GM23338 (cell line): ENCODE results near the gene MIDN. TPM values are rescaled to one million over a fixed set of nuclear protein-coding genes. Genes with fewer than 3 reads are reported as not detected.

Experiments used
- ATAC-seq: fragments of 200-7000 bp; cut with Tn5 transposase; 3 replicates; pipeline ENCODE4 v1.9.1; 2020
- DNase-seq: peaks from one replicate; pipeline ENCODE4 v3.0.0-alpha.2; 2015; ENCODE audit warnings: low spot score
- H2AFZ ChIP-seq: fragments of 200-600 bp; sonication (generic); 2 replicates; pipeline ENCODE4 v1.8.0; 2016; ENCODE audit warnings: antibody characterized with exemption, mild to moderate bottlenecking, moderate library complexity
- H3F3A ChIP-seq: fragments of 200-600 bp; sonication (generic); replicated peaks from 2 replicates; pipeline ENCODE4 v1.8.0; 2017; ENCODE audit warnings: antibody characterized with exemption, mixed run types, low read depth
- H3K27ac ChIP-seq: fragments of 200-600 bp; sonication (generic); 2 replicates; pipeline ENCODE4 v1.6.1; 2016; ENCODE audit warnings: low read depth
- H3K27me3 ChIP-seq: fragments of 200-600 bp; sonication (generic); 2 replicates; pipeline ENCODE4 v1.8.0; 2016; ENCODE audit warnings: mild to moderate bottlenecking, mixed run types, moderate library complexity; ENCODE audit not compliant: insufficient read depth
- H3K36me3 ChIP-seq: fragments of 200-600 bp; sonication (generic); 2 replicates; pipeline ENCODE4 v1.8.0; 2016; ENCODE audit warnings: mild to moderate bottlenecking; ENCODE audit not compliant: insufficient read depth
- H3K4me1 ChIP-seq: fragments of 200-600 bp; sonication (generic); 2 replicates; pipeline ENCODE4 v1.8.0; 2016; ENCODE audit warnings: mild to moderate bottlenecking, moderate library complexity; ENCODE audit not compliant: insufficient read depth
- H3K4me2 ChIP-seq: fragments of 200-600 bp; sonication (generic); 2 replicates; pipeline ENCODE4 v1.7.1; 2017; ENCODE audit warnings: mixed run types
- H3K4me3 ChIP-seq: fragments of 200-600 bp; sonication (generic); 2 replicates; pipeline ENCODE4 v1.6.1; 2016; ENCODE audit warnings: mixed run types
- H3K79me2 ChIP-seq: fragments of 200-600 bp; sonication (generic); replicated peaks from 2 replicates; pipeline ENCODE4 v1.8.0; 2017; ENCODE audit warnings: mild to moderate bottlenecking; ENCODE audit not compliant: insufficient read depth
- H3K9me2 ChIP-seq: fragments of 200-600 bp; sonication (generic); 2 replicates; pipeline ENCODE4 v1.8.0; 2017; ENCODE audit not compliant: insufficient read depth
- H4K20me1 ChIP-seq: fragments of 200-600 bp; sonication (generic); replicated peaks from 2 replicates; pipeline ENCODE4 v1.8.0; 2017; ENCODE audit warnings: mild to moderate bottlenecking; ENCODE audit not compliant: insufficient read depth
- H3K27ac Mint-ChIP-seq: 2 replicates; pipeline ENCODE4 v1.8.0; 2020; ENCODE audit warnings: inconsistent platforms, mild to moderate bottlenecking, moderate library complexity, mixed read lengths
- H3K27me3 Mint-ChIP-seq: 3 replicates; pipeline ENCODE4 v1.8.0; 2022; ENCODE audit warnings: low read depth, mild to moderate bottlenecking, moderate library complexity, mixed read lengths, inconsistent platforms; ENCODE audit not compliant: insufficient read depth, poor library complexity
- H3K36me3 Mint-ChIP-seq: 3 replicates; pipeline ENCODE4 v1.8.0; 2021; ENCODE audit warnings: low read depth, mild to moderate bottlenecking, inconsistent platforms, moderate library complexity, mixed read lengths
- H3K4me1 Mint-ChIP-seq: 3 replicates; pipeline ENCODE4 v1.8.0; 2020; ENCODE audit warnings: mild to moderate bottlenecking, inconsistent platforms, mixed read lengths
- H3K4me3 Mint-ChIP-seq: 3 replicates; pipeline ENCODE4 v1.8.0; 2021; ENCODE audit warnings: moderate library complexity, mild to moderate bottlenecking, inconsistent platforms, mixed read lengths
- H3K9me3 Mint-ChIP-seq: 3 replicates; pipeline ENCODE4 v1.8.0; 2020; ENCODE audit warnings: moderate library complexity, mild to moderate bottlenecking, inconsistent platforms, mixed read lengths
- CREB1 ChIP-seq: fragments of 250-450 bp; sonication (Bioruptor Pico); IDR thresholded peaks from 2 replicates; pipeline ENCODE4 v1.5.0; 2020; ENCODE audit warnings: low read depth, mild to moderate bottlenecking, moderate library complexity
- CTCF ChIP-seq, 2 experiments: fragments of 200-600 bp in 1 of 2; sonication (generic) in 1 of 2; conservative IDR thresholded peaks; 2 replicates each; pipeline versions ENCODE4 v1.5.1 to v1.6.1; 2016 to 2017; ENCODE audit warnings: antibody characterized with exemption in 2 of 2, low read depth in 2 of 2, mild to moderate bottlenecking in 2 of 2, moderate library complexity in 1 of 2
- ETS1 ChIP-seq: IDR thresholded peaks from 2 replicates; pipeline ENCODE4 v1.6.1; 2016; ENCODE audit warnings: antibody characterized with exemption
- EZH2 ChIP-seq: fragments of 200-600 bp; sonication (generic); IDR thresholded peaks from one replicate; pipeline ENCODE4 v1.8.0; 2017; ENCODE audit warnings: antibody characterized with exemption, mild to moderate bottlenecking, low read depth; ENCODE audit not compliant: unreplicated experiment
- EZH2phosphoT487 ChIP-seq: fragments of 200-600 bp; sonication (generic); IDR thresholded peaks from one replicate; pipeline ENCODE4 v1.8.1; 2018; ENCODE audit warnings: antibody characterized with exemption; ENCODE audit not compliant: unreplicated experiment
- JUNB ChIP-seq: IDR thresholded peaks from one replicate; pipeline ENCODE4 v1.6.1; 2016; ENCODE audit warnings: antibody characterized with exemption; ENCODE audit not compliant: unreplicated experiment
- NANOG ChIP-seq: IDR thresholded peaks from 2 replicates; pipeline ENCODE4 v1.6.1; 2016; ENCODE audit warnings: antibody characterized with exemption, borderline replicate concordance
- POLR2AphosphoS5 ChIP-seq: IDR thresholded peaks from 2 replicates; pipeline ENCODE4 v1.6.1; 2016; ENCODE audit warnings: antibody characterized with exemption, low read depth
- REST ChIP-seq: IDR thresholded peaks from one replicate; pipeline ENCODE4 v1.6.1; 2018; ENCODE audit warnings: antibody characterized with exemption; ENCODE audit not compliant: unreplicated experiment
- STAT1 ChIP-seq: IDR thresholded peaks from one replicate; pipeline ENCODE4 v1.6.1; 2016; ENCODE audit warnings: antibody characterized with exemption; ENCODE audit not compliant: unreplicated experiment
- ZNF114 ChIP-seq: fragments of 250-450 bp; sonication (Bioruptor Pico); IDR thresholded peaks from 2 replicates; pipeline ENCODE4 v1.5.0; 2020; ENCODE audit warnings: mild to moderate bottlenecking, moderate library complexity
- ZNF331 ChIP-seq: fragments of 250-450 bp; sonication (Bioruptor Pico); IDR thresholded peaks from 2 replicates; pipeline ENCODE4 v1.5.0; 2020; ENCODE audit warnings: low read depth, mild to moderate bottlenecking, moderate library complexity
- ZNF462 ChIP-seq: fragments of 250-450 bp; sonication (Bioruptor Pico); IDR thresholded peaks from 2 replicates; pipeline ENCODE4 v1.5.0; 2020; ENCODE audit warnings: mild to moderate bottlenecking, moderate library complexity
- polyA plus RNA-seq: library from polyadenylated mRNA; unstranded; fragments of >200 nt; fragmentation: Nextera tagmentation; extraction: Ambion mirVana; gene quantifications from 2 replicates; pipeline ENCODE4 v1.2.1, GENCODE V29; 2016
- total RNA-seq: library from RNA; depleted of rRNA; stranded (reverse); fragments of >200 nt; shearing (Covaris generic); gene quantifications from 2 replicates; pipeline ENCODE4 v1.2.3, GENCODE V29; 2014

MIDN gene
- total and polyA plus RNA-seq, 2 experiments from 2014 or later, result 28.6 to 113 TPM

- Histone ChIP-seq H3F3A (peaks cover 33% of the 10 kb centered on the region; the same call in 1 of the 2 replicates), H3K9me2 (no peaks in the 10 kb centered on the region), H3K36me3 (no peaks in the 10 kb centered on the region), H3K79me2 (0 out of 2 replicates have a peak, but pooled peaks cover 6% of the 10 kb centered on the region), H3K4me1 (no peaks in the 10 kb centered on the region), H3K27ac (no peak overlapping the region), H3K27me3 (no peaks in the 10 kb centered on the region), H3K4me3 (no peak overlapping the region), H3K4me2 (no peak overlapping the region), H4K20me1 (no peaks in the 10 kb centered on the region; the same call in 1 of the 2 replicates), H2AFZ (no peak overlapping the region)
- TF ChIP-seq ZNF114 (CRISPR knock-in tag) (no peak), REST (no peak), NANOG (no peak), ZNF331 (CRISPR knock-in tag) (no peak), JUNB (no peak), ETS1 (no peak), POLR2AphosphoS5 (no peak), STAT1 (no peak), EZH2 (no peak), EZH2phosphoT487 (no peak), CREB1 (CRISPR knock-in tag) (no peak), ZNF462 (CRISPR knock-in tag) (no peak), CTCF (conservative IDR thresholded peaks at IDR 0.05; ENCODE audit: low read depth in 2 of 2) (no peak)
- ATAC-seq (no peak), DNase-seq (no peak)
- H3K27me3 Mint-ChIP-seq, result peaks cover 7% of the 10 kb centered on the region
- H3K9me3 Mint-ChIP-seq, result no peaks in the 10 kb centered on the region
- peaks cover 4% of the 10 kb centered on the region; the same call in 2 of the 3 replicates for H3K36me3 Mint-ChIP-seq
- no peaks in the 10 kb centered on the region for H3K4me1 Mint-ChIP-seq
- no peak overlapping the region for H3K4me3 Mint-ChIP-seq
- H3K27ac Mint-ChIP-seq, result no peak overlapping the region; the same call in 1 of the 2 replicates
Observed at GRCh38 chr19:1225440-1226226, 22.8 kb upstream of the MIDN start.
